Hepatocyte (in vitro differentiated cells): ENCODE data around the gene PLEKHG4B.

Experiments used
- CTCF ChIP-seq: fragments of 200-600 bp; sonication (generic); IDR thresholded peaks from 2 replicates; pipeline ENCODE4 v1.5.1; 2016; ENCODE audit warnings: antibody characterized with exemption, mild to moderate bottlenecking; ENCODE audit not compliant: poor library complexity
- EZH2 ChIP-seq: fragments of 200-600 bp; sonication (generic); IDR thresholded peaks from 2 replicates; pipeline ENCODE4 v1.6.1; 2016; ENCODE audit warnings: antibody characterized with exemption, mild to moderate bottlenecking, borderline replicate concordance

GRCh38 chr5:180286-180918 is 88.4 kb downstream of the PLEKHG4B start:
- TF ChIP-seq EZH2: no peak
- no peak for TF ChIP-seq CTCF
